ENCODE data around the gene H1-8.

DNA sequence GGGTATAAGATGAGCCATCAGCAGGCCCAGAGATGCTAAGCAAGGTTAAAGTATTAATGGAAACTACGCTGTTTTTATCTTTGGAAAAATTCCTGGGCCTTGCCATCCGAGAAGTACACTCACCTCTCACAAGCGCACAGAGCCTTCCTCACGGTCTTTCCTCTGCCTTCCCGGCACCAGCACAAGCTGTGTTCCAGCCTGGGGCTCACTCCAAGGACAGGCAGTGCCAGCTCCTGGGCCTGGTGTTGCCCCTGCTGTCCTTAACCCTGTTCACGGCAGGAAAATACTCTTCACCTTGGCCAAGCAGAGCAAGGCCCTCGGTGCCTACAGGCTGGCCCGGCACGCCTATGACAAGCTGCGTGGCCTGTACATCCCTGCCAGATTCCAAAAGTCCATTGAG, 28.9 kb upstream of the H1-8 start:
- TF ChIP-seq, protein P1, sequence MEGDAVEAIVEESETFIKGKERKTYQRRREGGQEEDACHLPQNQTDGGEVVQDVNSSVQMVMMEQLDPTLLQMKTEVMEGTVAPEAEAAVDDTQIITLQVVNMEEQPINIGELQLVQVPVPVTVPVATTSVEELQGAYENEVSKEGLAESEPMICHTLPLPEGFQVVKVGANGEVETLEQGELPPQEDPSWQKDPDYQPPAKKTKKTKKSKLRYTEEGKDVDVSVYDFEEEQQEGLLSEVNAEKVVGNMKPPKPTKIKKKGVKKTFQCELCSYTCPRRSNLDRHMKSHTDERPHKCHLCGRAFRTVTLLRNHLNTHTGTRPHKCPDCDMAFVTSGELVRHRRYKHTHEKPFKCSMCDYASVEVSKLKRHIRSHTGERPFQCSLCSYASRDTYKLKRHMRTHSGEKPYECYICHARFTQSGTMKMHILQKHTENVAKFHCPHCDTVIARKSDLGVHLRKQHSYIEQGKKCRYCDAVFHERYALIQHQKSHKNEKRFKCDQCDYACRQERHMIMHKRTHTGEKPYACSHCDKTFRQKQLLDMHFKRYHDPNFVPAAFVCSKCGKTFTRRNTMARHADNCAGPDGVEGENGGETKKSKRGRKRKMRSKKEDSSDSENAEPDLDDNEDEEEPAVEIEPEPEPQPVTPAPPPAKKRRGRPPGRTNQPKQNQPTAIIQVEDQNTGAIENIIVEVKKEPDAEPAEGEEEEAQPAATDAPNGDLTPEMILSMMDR (IDR thresholded peaks at IDR 0.05): no peak
- no peak for TF ChIP-seq POLR2A (IDR thresholded peaks at IDR 0.05)
